Esophagus squamous epithelium (tissue), 5 donors: ENCODE data around the gene TBCD. TPM values are rescaled to one million over a fixed set of nuclear protein-coding genes. Genes with fewer than 3 reads are reported as not detected.

Experiments used
- DNase-seq: peaks from one replicate; lab custom pipeline; 2025; lab: John Stamatoyannopoulos, UW
- H3K27ac ChIP-seq, 4 donors: fragments of 200-600 bp; sonication (generic); one replicate each; pipeline ENCODE4 v1.5.1; 2016 to 2019; ENCODE audit warnings: mild to moderate bottlenecking in 1 of 4
- H3K27me3 ChIP-seq, 4 donors: fragments of 200-600 bp; sonication (generic); 1 replicate in 3 of 4; 2 replicates in 1 of 4; pipeline versions ENCODE4 v1.5.1 to v1.6.0; 2017 to 2021; ENCODE audit warnings: antibody characterized with exemption in 1 of 4
- H3K36me3 ChIP-seq, 3 donors: fragments of 200-600 bp; sonication (generic); one replicate each; pipeline ENCODE4 v1.5.1; 2016 to 2019
- H3K4me1 ChIP-seq, 3 donors: fragments of 200-600 bp; sonication (generic); one replicate each; pipeline ENCODE4 v1.5.1; 2017 to 2019
- H3K4me3 ChIP-seq, 4 donors: fragments of 200-600 bp; sonication (generic); 1 replicate in 3 of 4; 2 replicates in 1 of 4; pipeline ENCODE4 v1.5.1; 2016 to 2019; ENCODE audit warnings: mild to moderate bottlenecking in 2 of 4, moderate library complexity in 1 of 4
- H3K9me3 ChIP-seq, 3 donors: fragments of 200-600 bp; sonication (generic); one replicate each; pipeline ENCODE4 v1.5.1; 2016 to 2019
- POLR2A ChIP-seq, 4 donors: fragments of 450-650 bp; IDR thresholded peaks; one replicate each; pipeline ENCODE4 v1.6.1; 2017; ENCODE audit warnings: antibody characterized with exemption in 4 of 4, mild to moderate bottlenecking in 4 of 4, moderate library complexity in 3 of 4
- WGBS, 2 donors: methylation state at CpG; one replicate each; pipeline ENCODE4 v1.1.5; 2018; 5-methylcytosine and 5-hydroxymethylcytosine counted together
- intact Hi-C: fragments of 100-400 bp; cut with DNase I; formaldehyde crosslinking; loops from one replicate; pipeline ENCODE4 v1.15.0; 2022
- total RNA-seq, 4 donors: library from RNA; depleted of rRNA; stranded (reverse); fragments of >200 nt; gene quantifications; one replicate each; pipeline ENCODE4 v1.1.0, GENCODE V29; 2016
- TF ChIP-seq, protein P1 (sequence below), 6 experiments: fragments of 450-650 bp in 4 of 6; fragments of 200-600 bp in 2 of 6; sonication (generic) in 2 of 6; IDR thresholded peaks; one replicate each; pipeline ENCODE4 v1.5.1; 2016 to 2019; ENCODE audit warnings: antibody characterized with exemption in 6 of 6, mild to moderate bottlenecking in 4 of 6, moderate library complexity in 4 of 6
- donor health status: DM: yes; HTN: yes; CAD: no.

Gene TBCD
- total RNA-seq, 4 donors from 2014 or later = 38.8 to 58.3 (median 55.0) TPM

DNA sequence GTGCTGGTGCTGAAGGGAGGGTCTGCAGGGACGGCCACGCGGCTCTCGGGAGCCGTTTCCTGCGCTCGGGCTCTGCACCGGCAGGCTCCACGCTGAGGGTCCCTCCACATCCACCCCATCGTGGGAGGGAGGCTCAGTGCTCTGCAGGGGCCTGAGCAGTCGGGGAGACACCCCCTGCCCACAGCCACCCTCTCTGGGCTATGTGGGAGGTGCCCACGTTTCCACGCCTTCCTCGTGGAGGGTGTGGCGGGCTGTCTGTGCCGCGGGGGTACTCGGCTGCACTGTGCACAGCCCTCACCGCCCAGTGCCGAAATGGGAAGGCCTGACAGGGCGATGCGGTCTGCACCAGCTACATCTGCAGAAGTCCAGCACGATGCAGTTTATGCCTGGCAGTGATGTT is 113.4 kb downstream of the TBCD start:
- intact Hi-C loops = no loop called here
- TF ChIP-seq, protein P1, sequence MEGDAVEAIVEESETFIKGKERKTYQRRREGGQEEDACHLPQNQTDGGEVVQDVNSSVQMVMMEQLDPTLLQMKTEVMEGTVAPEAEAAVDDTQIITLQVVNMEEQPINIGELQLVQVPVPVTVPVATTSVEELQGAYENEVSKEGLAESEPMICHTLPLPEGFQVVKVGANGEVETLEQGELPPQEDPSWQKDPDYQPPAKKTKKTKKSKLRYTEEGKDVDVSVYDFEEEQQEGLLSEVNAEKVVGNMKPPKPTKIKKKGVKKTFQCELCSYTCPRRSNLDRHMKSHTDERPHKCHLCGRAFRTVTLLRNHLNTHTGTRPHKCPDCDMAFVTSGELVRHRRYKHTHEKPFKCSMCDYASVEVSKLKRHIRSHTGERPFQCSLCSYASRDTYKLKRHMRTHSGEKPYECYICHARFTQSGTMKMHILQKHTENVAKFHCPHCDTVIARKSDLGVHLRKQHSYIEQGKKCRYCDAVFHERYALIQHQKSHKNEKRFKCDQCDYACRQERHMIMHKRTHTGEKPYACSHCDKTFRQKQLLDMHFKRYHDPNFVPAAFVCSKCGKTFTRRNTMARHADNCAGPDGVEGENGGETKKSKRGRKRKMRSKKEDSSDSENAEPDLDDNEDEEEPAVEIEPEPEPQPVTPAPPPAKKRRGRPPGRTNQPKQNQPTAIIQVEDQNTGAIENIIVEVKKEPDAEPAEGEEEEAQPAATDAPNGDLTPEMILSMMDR (IDR thresholded peaks at IDR 0.05) = no peak
- TF ChIP-seq POLR2A (IDR thresholded peaks at IDR 0.05) = no peak
- DNase-seq = no peak
- Histone ChIP-seq H3K36me3 (peaks cover 0 to 3% (median 3%) of the 10 kb centered on the region in 3 donors), H3K9me3 (no peaks in the 10 kb centered on the region), H3K27me3 (no peaks in the 10 kb centered on the region), H3K27ac (peak overlapping the region in 3 of 4 donors; percentile 17 to 85 (median 80)), H3K4me1 (peaks cover 40 to 81% (median 41%) of the 10 kb centered on the region in 3 donors), H3K4me3 (no peak overlapping the region)
- WGBS, 2 donors = 66 to 90% methylated on average over 10 to 15 of the region's 23 CpGs

DNA sequence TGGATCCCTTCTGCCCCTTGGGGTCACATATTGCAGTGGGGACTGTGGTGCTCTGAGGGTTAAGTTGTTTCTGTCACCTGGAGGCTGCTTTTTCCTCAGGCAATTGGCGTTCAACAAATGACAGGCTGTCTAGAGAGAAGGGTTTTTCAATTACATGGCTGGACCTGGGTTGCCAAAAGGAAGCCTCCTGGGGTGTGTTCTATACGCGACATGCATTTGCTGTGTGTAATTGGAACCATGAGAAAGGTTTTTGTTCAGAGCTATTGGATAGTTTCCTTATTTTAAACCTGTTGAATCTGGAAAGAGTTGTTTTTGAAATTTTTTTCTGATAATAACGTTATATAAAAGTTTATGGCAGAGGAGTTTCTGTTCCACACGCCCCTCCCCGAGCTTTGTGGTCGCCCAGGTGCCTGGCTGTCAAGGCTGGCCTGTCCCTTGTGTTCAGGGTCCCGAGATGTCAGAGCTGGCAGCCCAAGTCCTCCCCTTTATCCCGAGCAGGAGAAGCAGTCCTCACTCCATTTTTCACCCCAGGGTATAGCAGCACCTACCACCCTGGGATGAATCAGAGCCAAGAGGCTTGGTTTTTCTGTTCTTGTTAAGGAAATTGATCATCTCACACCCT is 114.0 kb downstream of the TBCD start:
- Histone ChIP-seq H3K4me1 (peaks cover 34 to 81% (median 37%) of the 10 kb centered on the region in 3 donors), H3K4me3 (no peak overlapping the region), H3K27ac (peak overlapping the region; percentile 17 to 85 (median 78)), H3K27me3 (no peaks in the 10 kb centered on the region), H3K36me3 (peaks cover 0 to 10% (median 6%) of the 10 kb centered on the region in 3 donors), H3K9me3 (no peaks in the 10 kb centered on the region)
- DNase-seq = no peak
- TF ChIP-seq, protein P1 (IDR thresholded peaks at IDR 0.05) = no peak
- no peak for TF ChIP-seq POLR2A (IDR thresholded peaks at IDR 0.05)
- intact Hi-C loops = no loop called here
- WGBS, 2 donors = 62 to 64% methylated on average over 9 of the region's 9 CpGs

DNA sequence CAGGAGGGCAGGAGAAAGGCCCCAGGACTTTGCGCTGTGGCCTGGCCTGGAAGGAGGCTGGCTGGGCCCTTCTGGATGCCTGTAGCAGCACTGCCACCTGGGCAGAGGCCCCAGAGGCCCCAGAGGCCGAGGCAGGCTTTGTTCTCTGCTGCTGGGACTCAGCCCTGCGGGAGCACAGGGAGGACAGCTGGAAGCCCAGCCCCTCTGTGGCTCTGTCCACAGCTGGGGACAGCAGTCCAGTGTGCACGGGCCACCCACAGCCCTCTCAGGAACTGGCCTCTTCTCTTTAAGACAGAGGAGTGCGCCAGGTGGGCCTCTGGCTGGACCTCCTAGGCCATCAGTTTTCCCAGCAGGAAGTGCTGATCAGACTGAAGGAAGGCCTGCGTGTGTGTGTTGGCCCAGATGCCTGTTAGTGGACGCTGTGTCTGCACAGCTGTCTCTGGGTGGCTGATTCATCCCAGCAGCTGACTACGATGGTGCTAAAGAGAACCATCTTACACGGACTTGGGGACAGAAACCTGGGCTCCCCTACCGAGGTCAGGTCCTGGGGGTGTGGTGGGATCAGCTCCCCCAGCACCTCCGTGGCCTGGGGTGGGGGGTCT is 114.8 kb downstream of the TBCD start:
- no peaks in the 10 kb centered on the region for H3K9me3 ChIP-seq
- peak overlapping the region; percentile 17 to 85 (median 78) for H3K27ac ChIP-seq
- peaks cover 0 to 18% (median 6%) of the 10 kb centered on the region in 3 donors for H3K36me3 ChIP-seq
- no peaks in the 10 kb centered on the region for H3K27me3 ChIP-seq
- 60% methylated on average over 1 of the region's 11 CpGs; no CpG with 5 or more reads in 1 of the 2 donors for WGBS, 2 donors
- no peak for TF ChIP-seq POLR2A (IDR thresholded peaks at IDR 0.05)
- TF ChIP-seq, protein P1 (IDR thresholded peaks at IDR 0.05) = no peak
- H3K4me3 ChIP-seq = no peak overlapping the region
- intact Hi-C loops = no loop called here
- peaks cover 41 to 84% (median 45%) of the 10 kb centered on the region in 3 donors for H3K4me1 ChIP-seq
- DNase-seq = no peak

DNA sequence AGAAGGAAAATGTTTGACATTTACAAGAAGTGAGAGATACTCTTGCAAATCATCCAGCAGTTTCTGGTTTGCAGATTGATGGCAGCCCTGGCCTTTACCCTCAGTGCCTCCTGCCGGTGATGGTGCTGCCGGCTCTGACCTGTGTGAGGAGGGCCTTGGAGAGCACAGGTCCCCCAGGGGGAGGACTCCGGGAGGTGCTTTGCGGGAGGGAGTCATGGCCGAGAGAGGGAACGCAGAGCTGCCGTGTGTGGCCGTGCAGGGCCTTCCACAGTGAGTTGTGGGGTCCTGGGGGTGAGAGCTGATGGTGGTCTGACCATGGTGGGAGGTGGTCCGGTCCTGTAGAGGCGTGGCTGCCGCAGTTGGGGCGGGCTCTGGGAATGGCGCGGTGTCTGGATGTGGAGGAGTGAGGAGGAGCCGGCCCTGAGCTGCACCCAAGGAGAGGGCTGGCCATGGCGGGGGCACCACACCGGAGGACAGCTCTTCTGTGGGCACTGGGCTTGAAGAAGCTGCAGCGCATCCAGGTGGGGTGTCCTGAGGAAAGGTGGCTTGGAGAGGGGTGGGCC is 116.0 kb downstream of the TBCD start:
- no peak for TF ChIP-seq POLR2A (IDR thresholded peaks at IDR 0.05)
- TF ChIP-seq, protein P1 (IDR thresholded peaks at IDR 0.05) = no peak
- H3K9me3 ChIP-seq = no peaks in the 10 kb centered on the region
- 93 to 98% methylated on average over 7 to 8 of the region's 18 CpGs for WGBS, 2 donors
- peak overlapping the region in 1 of 4 donors; percentile 85 for H3K27ac ChIP-seq
- peaks cover 0 to 29% (median 6%) of the 10 kb centered on the region in 3 donors for H3K36me3 ChIP-seq
- no peaks in the 10 kb centered on the region for H3K27me3 ChIP-seq
- peaks cover 49 to 91% (median 50%) of the 10 kb centered on the region in 3 donors for H3K4me1 ChIP-seq
- intact Hi-C loops = no loop called here
- no peak overlapping the region for H3K4me3 ChIP-seq
- DNase-seq = no peak

DNA sequence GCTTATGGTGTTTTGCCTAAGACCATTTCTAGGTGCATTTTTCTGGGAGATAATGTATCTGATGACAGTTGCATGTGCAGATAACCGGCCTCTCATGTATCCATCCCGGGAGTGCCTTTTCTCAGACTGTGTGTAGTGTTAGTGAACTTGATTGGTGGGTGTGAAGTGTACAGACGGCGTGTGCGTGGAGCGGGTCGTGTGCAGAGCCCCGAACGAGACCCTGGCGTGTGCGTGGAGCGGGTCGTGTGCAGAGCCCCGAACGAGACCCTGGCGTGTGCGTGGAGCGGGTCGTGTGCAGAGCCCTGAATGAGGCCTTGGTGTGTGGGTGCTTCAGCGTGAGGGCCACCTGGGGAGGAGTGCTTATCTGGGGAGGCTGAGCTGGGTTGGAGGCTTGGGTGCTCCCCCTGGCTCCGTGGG is 116.9 kb downstream of the TBCD start:
- intact Hi-C loops = no loop called here
- H3K4me3 ChIP-seq = no peak overlapping the region
- no peaks in the 10 kb centered on the region for H3K9me3 ChIP-seq
- peaks cover 45 to 91% (median 47%) of the 10 kb centered on the region in 3 donors for H3K4me1 ChIP-seq
- 91 to 93% methylated on average over 6 to 11 of the region's 21 CpGs for WGBS, 2 donors
- no peaks in the 10 kb centered on the region for H3K27me3 ChIP-seq
- H3K27ac ChIP-seq = no peak overlapping the region
- DNase-seq = no peak
- peaks cover 0 to 37% (median 6%) of the 10 kb centered on the region in 3 donors for H3K36me3 ChIP-seq
- TF ChIP-seq, protein P1 (IDR thresholded peaks at IDR 0.05) = no peak
- TF ChIP-seq POLR2A (IDR thresholded peaks at IDR 0.05) = no peak
